PFSK-1 (cell line): ENCODE measurements around the gene GSTA4.

Experiments used
- FOXP2 ChIP-seq: optimal IDR thresholded peaks from 2 replicates; pipeline ENCODE3; 2011; ENCODE audit warnings: borderline replicate concordance, control low read depth, inconsistent platforms; ENCODE audit not compliant: insufficient read depth; ENCODE audit errors: extremely low read length, extremely low read depth
- POLR2AphosphoS5 ChIP-seq: IDR thresholded peaks from 2 replicates; pipeline ENCODE4 v1.6.1; 2012; ENCODE audit warnings: low read depth, mild to moderate bottlenecking, control low read depth, low read length, moderate library complexity
- REST ChIP-seq, 2 experiments: IDR thresholded peaks; 2 replicates each; pipeline versions ENCODE4 v1.6.1 to v1.8.0; 2011 to 2012; ENCODE audit warnings: low read depth in 2 of 2, low read length in 2 of 2, control low read depth in 1 of 2, inconsistent platforms in 1 of 2, mild to moderate bottlenecking in 1 of 2, moderate library complexity in 1 of 2; ENCODE audit not compliant: insufficient read depth in 1 of 2
- SIN3A ChIP-seq: IDR thresholded peaks from 2 replicates; pipeline ENCODE4 v1.6.1; 2012; ENCODE audit warnings: mild to moderate bottlenecking, low read length, moderate library complexity, borderline replicate concordance; ENCODE audit not compliant: insufficient read depth
- TAF1 ChIP-seq: IDR thresholded peaks from 2 replicates; pipeline ENCODE4 v1.6.1; 2012; ENCODE audit warnings: low read length, control low read depth, borderline replicate concordance; ENCODE audit not compliant: insufficient read depth

The GSTA4 gene

GRCh38 chr6:53009056-53009455, 14.0 kb upstream of the GSTA4 start:
- TF ChIP-seq POLR2AphosphoS5 = no peak

GRCh38 chr6:53005663-53006250, 10.7 kb upstream of the GSTA4 start:
- TF ChIP-seq FOXP2 (no peak), TAF1 (no peak), POLR2AphosphoS5 (no peak), REST (IDR thresholded peaks at IDR 0.05; ENCODE audit: insufficient read depth in 1 of 2, low read depth in 2 of 2, low read length in 2 of 2) (no peak), SIN3A (no peak)

- TF ChIP-seq REST (IDR thresholded peaks at IDR 0.05; ENCODE audit: insufficient read depth in 1 of 2, low read depth in 2 of 2, low read length in 2 of 2) (no peak), POLR2AphosphoS5 (no peak), SIN3A (no peak), TAF1 (no peak), FOXP2 (no peak)
These were observed 4.4 kb upstream of the GSTA4 start for GRCh38 chr6:52999456-52999855.

- TF ChIP-seq POLR2AphosphoS5 (no peak), FOXP2 (no peak), TAF1 (no peak), SIN3A (no peak), REST (IDR thresholded peaks at IDR 0.05; ENCODE audit: insufficient read depth in 1 of 2, low read depth in 2 of 2, low read length in 2 of 2) (no peak)
These were observed 3.5 kb upstream of the GSTA4 start for GRCh38 chr6:52998603-52999002.

GRCh38 chr6:52995913-52996645, 995 bp upstream of the GSTA4 start:
- TF ChIP-seq TAF1 = no peak
- no peak for TF ChIP-seq REST (IDR thresholded peaks at IDR 0.05; ENCODE audit: insufficient read depth in 1 of 2, low read depth in 2 of 2, low read length in 2 of 2)
- no peak for TF ChIP-seq POLR2AphosphoS5
- no peak for TF ChIP-seq FOXP2
- no peak for TF ChIP-seq SIN3A
